ENCODE measurements around the gene NNAT. TPM values are rescaled to one million over a fixed set of nuclear protein-coding genes. Genes with fewer than 3 reads are reported as not detected.
"Not testable (repeated sequence)": the region's sequence is repeated elsewhere in the genome, so short reads cannot be mapped to it uniquely, and the experiment has no call there.

NNAT gene
- total RNA-seq, 2 experiments from 2014 or later: 0.48 TPM; not detected in 1

DNA sequence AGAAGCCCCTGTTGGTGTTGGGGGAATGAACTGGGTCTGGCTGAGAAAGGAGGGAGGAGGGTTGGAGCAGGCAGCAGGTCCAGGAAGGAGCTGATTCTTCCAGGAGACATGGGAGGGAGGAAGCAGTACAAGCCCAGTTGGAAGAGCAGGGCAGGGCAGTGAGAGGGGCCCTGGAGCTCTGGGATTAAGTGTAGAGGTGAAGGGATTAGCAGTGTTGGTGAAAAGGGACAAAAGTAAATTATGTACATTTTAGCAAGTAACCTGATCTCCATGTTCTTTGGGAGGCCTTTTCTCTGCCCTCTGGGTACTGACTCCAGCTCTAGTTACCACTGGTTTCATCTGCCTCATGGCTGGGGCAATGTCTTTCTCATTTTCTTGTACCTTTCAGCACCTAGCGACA, 34.8 kb upstream of the NNAT start:
- H3K9me3 Mint-ChIP-seq; intact Hi-C loops (cut with micrococcal nuclease); DNase-seq; CTCF ChIA-PET; H3K4me3 Mint-ChIP-seq; POLR2A ChIA-PET; H3K27ac Mint-ChIP-seq; H3K27me3 Mint-ChIP-seq; H3K4me1 Mint-ChIP-seq (ENCODE audit: low read depth); H3K36me3 Mint-ChIP-seq: not testable (repeated sequence)

DNA sequence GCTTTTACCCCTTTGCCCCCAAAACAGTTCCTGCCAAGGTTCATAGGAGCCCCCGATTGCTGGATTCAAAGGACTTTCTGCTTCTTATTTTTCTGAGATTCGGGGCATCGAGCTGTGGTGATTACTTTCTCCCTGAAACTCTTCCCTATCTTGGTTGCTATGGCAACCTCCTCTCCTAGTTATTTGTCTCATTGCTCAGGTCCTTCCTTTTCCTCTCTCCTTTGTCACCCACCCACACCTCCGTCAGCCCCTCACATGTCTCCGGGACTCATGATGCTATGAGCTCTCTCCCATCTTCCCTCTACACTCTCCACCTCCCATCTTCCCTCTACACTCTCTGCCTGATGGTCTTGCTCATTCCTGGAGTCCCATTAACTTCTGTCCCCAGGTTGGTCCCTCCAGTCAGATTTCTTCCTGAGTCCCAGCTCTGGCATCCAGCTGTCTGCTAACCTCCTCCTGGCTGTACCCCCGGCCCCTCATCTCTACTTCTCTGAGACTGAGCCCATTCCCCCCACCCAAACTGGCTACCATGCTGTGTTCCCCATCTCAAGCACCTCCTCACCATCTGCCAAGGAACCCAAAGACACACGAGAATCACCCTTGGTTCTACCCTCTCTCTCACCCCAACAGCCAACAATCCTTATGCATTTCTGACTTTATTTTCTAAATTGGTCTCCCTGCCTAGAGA, 30.2 kb upstream of the NNAT start:
- ChIA-PET CTCF (no interaction called here), POLR2A (no interaction called here)
- intact Hi-C loops (cut with micrococcal nuclease): no loop called here
- H3K36me3 Mint-ChIP-seq: peaks cover 10% of the 10 kb centered on the region
- H3K27ac Mint-ChIP-seq: no peak overlapping the region
- H3K4me3 Mint-ChIP-seq: no peak overlapping the region
- H3K9me3 Mint-ChIP-seq: no peaks in the 10 kb centered on the region
- H3K27me3 Mint-ChIP-seq: no peaks in the 10 kb centered on the region
- H3K4me1 Mint-ChIP-seq (ENCODE audit: low read depth): no peaks in the 10 kb centered on the region
- DNase-seq: no peak

GRCh38 chr20:37492096-37492625, 28.9 kb upstream of the NNAT start:
- Mint-ChIP-seq H3K4me3 (no peak overlapping the region), H3K36me3 (peaks cover 10% of the 10 kb centered on the region), H3K9me3 (no peaks in the 10 kb centered on the region), H3K4me1 (ENCODE audit: low read depth) (no peaks in the 10 kb centered on the region), H3K27me3 (no peaks in the 10 kb centered on the region), H3K27ac (no peak overlapping the region)
- intact Hi-C loops (cut with micrococcal nuclease): no loop called here
- ChIA-PET CTCF (no interaction called here), POLR2A (no interaction called here)
- no peak for DNase-seq

DNA sequence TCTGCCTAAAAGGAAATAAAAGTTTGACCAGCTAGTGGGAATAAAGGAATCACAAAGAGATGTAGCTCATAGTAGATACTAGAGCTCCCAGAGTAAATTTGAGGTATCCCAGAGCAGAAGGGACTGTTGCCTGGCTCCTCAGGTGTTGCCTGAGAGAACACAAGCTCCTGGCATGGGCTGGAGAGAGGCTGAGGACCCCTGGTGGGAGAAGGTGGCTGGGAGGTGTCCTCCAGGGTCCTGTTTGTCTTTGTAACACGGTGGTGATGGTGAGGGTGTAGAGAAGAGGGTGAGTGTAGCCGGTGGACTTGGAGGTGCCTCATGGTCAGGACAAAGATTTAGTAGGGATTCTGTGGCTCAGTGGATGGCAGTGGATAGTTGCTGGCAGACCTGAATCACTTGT, 28.1 kb upstream of the NNAT start:
- DNase-seq: no peak
- Mint-ChIP-seq H3K4me1 (ENCODE audit: low read depth) (no peaks in the 10 kb centered on the region), H3K36me3 (peaks cover 10% of the 10 kb centered on the region), H3K27me3 (no peaks in the 10 kb centered on the region), H3K9me3 (no peaks in the 10 kb centered on the region), H3K4me3 (no peak overlapping the region), H3K27ac (no peak overlapping the region)
- intact Hi-C loops (cut with micrococcal nuclease): no loop called here
- POLR2A ChIA-PET: no interaction called here
- CTCF ChIA-PET: interaction anchor here (0.6 kb wide), 1 partner anchor 225 kb away, joined by 3 read pairs; no protein-coding TSS in a partner anchor

DNA sequence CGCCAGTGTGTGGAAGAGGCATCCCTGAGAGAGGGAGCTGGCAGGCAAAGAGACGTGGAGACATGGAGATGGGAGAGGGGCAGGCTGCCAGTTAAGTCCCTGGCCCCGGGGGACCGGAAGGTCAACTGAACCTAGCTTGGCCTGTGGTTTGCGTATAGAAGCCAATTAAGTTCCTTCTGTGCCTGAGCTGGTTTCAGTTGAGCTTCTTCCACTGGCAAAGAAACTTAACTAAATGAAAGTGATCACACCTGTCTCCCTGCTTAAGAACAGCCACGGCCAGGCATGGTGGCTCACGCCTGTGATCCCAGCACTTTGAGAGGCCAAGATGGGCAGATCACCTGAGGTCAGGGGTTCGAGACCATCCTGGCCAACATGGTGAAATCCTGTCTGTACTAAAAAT, 26.7 kb upstream of the NNAT start:
- CTCF ChIA-PET: no interaction called here
- intact Hi-C loops (cut with micrococcal nuclease): no loop called here
- Mint-ChIP-seq H3K27me3 (no peaks in the 10 kb centered on the region), H3K36me3 (peaks cover 10% of the 10 kb centered on the region), H3K27ac (no peak overlapping the region), H3K9me3 (no peaks in the 10 kb centered on the region), H3K4me1 (ENCODE audit: low read depth) (no peaks in the 10 kb centered on the region), H3K4me3 (no peak overlapping the region)
- no peak for DNase-seq
- POLR2A ChIA-PET: no interaction called here

DNA sequence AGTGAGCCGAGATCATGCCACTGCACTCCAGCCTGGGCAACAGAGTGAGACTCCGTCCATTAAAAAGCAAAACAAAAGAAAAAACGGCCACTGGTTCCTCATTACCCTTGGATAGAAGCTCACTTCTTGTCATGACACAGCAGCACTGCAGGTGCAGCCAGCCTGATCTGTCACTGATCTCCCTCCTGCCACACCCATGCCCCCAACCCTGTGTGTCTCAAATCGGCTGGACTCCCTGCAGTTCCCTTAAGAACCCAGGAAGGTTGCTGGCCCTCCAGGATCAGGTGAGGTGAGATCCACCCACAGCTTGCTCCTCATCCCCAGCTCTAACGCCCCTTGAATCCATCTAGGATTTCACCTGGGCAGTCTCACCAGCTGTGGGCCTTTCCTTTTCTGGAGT, 26.3 kb upstream of the NNAT start:
- no peaks in the 10 kb centered on the region for H3K4me1 Mint-ChIP-seq (ENCODE audit: low read depth)
- ChIA-PET CTCF (interaction anchor here (1.3 kb wide), 1 partner anchor 40 kb away, joined by 3 read pairs; no protein-coding TSS in a partner anchor), POLR2A (no interaction called here)
- H3K36me3 Mint-ChIP-seq: peaks cover 10% of the 10 kb centered on the region
- intact Hi-C loops (cut with micrococcal nuclease): no loop called here
- no peak for DNase-seq
- H3K27me3 Mint-ChIP-seq: no peaks in the 10 kb centered on the region
- no peak overlapping the region for H3K27ac Mint-ChIP-seq
- no peak overlapping the region for H3K4me3 Mint-ChIP-seq
- no peaks in the 10 kb centered on the region for H3K9me3 Mint-ChIP-seq

GRCh38 chr20:37498066-37498665, 22.9 kb upstream of the NNAT start:
- H3K27ac Mint-ChIP-seq: no peak overlapping the region
- CTCF ChIA-PET: no interaction called here
- peaks cover under 1% of the 10 kb centered on the region for H3K36me3 Mint-ChIP-seq
- no peaks in the 10 kb centered on the region for H3K27me3 Mint-ChIP-seq
- intact Hi-C loops (cut with micrococcal nuclease): no loop called here
- POLR2A ChIA-PET: no interaction called here
- H3K4me3 Mint-ChIP-seq: no peak overlapping the region
- DNase-seq: no peak
- H3K4me1 Mint-ChIP-seq (ENCODE audit: low read depth): no peaks in the 10 kb centered on the region
- H3K9me3 Mint-ChIP-seq: no peaks in the 10 kb centered on the region

GRCh38 chr20:37500311-37500710, 20.7 kb upstream of the NNAT start:
- H3K36me3 Mint-ChIP-seq: no peaks in the 10 kb centered on the region
- POLR2A ChIA-PET: no interaction called here
- no peak for DNase-seq
- CTCF ChIA-PET: no interaction called here
- no peak overlapping the region for H3K4me3 Mint-ChIP-seq
- no peak overlapping the region for H3K27ac Mint-ChIP-seq
- no peaks in the 10 kb centered on the region for H3K27me3 Mint-ChIP-seq
- H3K9me3 Mint-ChIP-seq: no peaks in the 10 kb centered on the region
- no peaks in the 10 kb centered on the region for H3K4me1 Mint-ChIP-seq (ENCODE audit: low read depth)
- intact Hi-C loops (cut with micrococcal nuclease): no loop called here

DNA sequence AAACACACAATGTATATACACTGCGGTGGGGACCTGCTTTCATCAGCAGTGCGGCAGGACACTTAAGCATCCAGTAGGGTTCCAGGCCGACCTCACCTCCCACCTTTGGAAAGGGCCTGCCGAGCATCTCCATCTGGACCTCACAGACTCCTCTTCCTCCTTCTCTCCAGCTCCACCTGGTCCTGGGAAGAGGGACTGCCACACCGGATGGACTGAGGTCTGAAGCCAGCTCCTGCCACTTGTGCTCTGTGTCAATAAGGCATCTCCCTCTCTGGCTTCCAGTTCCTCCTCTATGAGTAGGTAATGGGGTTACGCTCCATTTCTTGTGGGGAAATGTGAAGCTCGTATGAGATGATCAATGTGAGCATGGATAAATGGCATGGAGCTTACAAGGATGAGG, 19.1 kb upstream of the NNAT start:
- H3K4me1 Mint-ChIP-seq (ENCODE audit: low read depth): no peaks in the 10 kb centered on the region
- H3K27me3 Mint-ChIP-seq: no peaks in the 10 kb centered on the region
- no peaks in the 10 kb centered on the region for H3K36me3 Mint-ChIP-seq
- H3K27ac Mint-ChIP-seq: no peak overlapping the region
- DNase-seq: no peak
- no peaks in the 10 kb centered on the region for H3K9me3 Mint-ChIP-seq
- POLR2A ChIA-PET: no interaction called here
- CTCF ChIA-PET: interaction anchor here (0.6 kb wide), 1 partner anchor 336 kb away, joined by 5 read pairs; no protein-coding TSS in a partner anchor
- no peak overlapping the region for H3K4me3 Mint-ChIP-seq
- intact Hi-C loops (cut with micrococcal nuclease): no loop called here

DNA sequence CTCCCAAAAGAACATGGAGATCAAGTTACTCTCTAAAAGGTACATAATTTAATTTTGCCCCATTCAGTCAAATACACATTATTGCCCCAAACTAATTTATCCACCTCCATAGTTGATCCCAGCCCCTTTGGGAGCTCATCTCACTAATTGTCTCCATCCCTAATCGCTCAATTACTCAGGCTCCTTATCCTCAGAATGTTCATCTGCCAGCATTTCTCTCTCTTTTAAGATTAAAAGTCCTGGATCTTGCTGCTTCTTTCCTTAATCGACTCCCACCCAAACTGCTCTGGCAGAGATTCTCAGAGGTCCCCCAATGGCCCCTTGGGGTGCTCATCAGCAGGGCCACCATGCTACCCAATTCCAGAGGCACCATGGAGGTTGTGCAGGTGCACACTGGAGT, 18.4 kb upstream of the NNAT start:
- POLR2A ChIA-PET: no interaction called here
- Mint-ChIP-seq H3K36me3 (no peaks in the 10 kb centered on the region), H3K9me3 (no peaks in the 10 kb centered on the region), H3K27me3 (no peaks in the 10 kb centered on the region), H3K4me3 (no peak overlapping the region), H3K4me1 (ENCODE audit: low read depth) (no peaks in the 10 kb centered on the region), H3K27ac (no peak overlapping the region)
- CTCF ChIA-PET: no interaction called here
- DNase-seq: no peak
- intact Hi-C loops (cut with micrococcal nuclease): no loop called here

DNA sequence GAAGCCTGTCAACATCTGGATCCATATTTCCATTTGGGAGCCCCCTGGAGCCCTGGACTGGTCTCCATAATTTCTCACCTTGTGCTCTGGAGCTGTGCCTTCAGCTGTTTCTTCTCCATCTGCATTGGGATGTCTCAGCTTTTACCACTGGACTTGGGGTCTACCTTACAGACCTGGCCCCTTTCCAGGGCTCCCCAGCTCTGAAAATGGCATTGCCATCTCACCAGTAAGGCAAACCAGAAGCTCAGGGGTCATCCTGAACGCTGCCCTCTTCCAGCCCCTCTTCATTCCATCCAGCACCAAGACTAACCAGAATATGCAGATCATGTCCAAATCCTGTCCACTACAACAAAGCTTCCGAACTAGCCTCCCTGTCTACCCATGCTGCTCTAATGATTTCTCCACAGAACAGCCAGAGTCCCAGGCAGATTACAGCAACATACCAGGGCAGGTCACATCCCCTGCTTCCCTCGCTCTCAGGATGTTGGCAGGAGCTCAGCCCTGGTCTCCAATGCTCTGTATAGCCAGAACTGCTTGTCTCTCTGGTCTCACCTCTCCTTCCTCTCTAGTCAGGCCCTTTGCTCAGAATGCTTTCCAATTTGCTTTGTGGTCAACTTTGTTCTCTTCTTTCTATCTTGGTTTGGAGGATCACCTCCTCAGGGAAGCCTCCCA, 17.7 kb upstream of the NNAT start:
- Mint-ChIP-seq H3K36me3 (no peaks in the 10 kb centered on the region), H3K27me3 (no peaks in the 10 kb centered on the region), H3K4me3 (no peak overlapping the region), H3K27ac (no peak overlapping the region), H3K9me3 (no peaks in the 10 kb centered on the region), H3K4me1 (ENCODE audit: low read depth) (no peaks in the 10 kb centered on the region)
- ChIA-PET POLR2A (no interaction called here), CTCF (interaction anchor here (0.5 kb wide), 1 partner anchor 227 kb away, joined by 4 read pairs; no protein-coding TSS in a partner anchor)
- intact Hi-C loops (cut with micrococcal nuclease): no loop called here
- DNase-seq: no peak

GRCh38 chr20:37504404-37505096, 16.5 kb upstream of the NNAT start:
- ChIA-PET CTCF (no interaction called here), POLR2A (no interaction called here)
- Mint-ChIP-seq H3K9me3 (no peaks in the 10 kb centered on the region), H3K4me1 (ENCODE audit: low read depth) (no peaks in the 10 kb centered on the region), H3K27me3 (no peaks in the 10 kb centered on the region), H3K4me3 (no peak overlapping the region), H3K36me3 (peaks cover 2% of the 10 kb centered on the region), H3K27ac (no peak overlapping the region)
- DNase-seq: no peak
- intact Hi-C loops (cut with micrococcal nuclease): no loop called here
